ENCODE measurements around the gene SDHAF3.
"Not testable (repeated sequence)": the region's sequence is repeated elsewhere in the genome, so short reads cannot be mapped to it uniquely, and the experiment has no call there.

Gene SDHAF3

GRCh38 chr7:97117372-97118188 lies at the start of gene SDHAF3:
SDHAF3 (plus strand) TSS chr7:97117698; CDS start chr7:97117724, 26 bp downstream.
- peak; percentile 98 for DNase-seq

- not testable (repeated sequence) for DNase-seq
Measured at GRCh38 chr7:97072025-97072424, 45.5 kb upstream of the SDHAF3 start.

GRCh38 chr7:97075928-97076327 lies 41.6 kb upstream of the SDHAF3 start:
- DNase-seq: no peak

- no peak for DNase-seq
Measured at GRCh38 chr7:97078023-97078969, 39.2 kb upstream of the SDHAF3 start.

- no peak for DNase-seq
Measured at GRCh38 chr7:97079300-97079699, 38.2 kb upstream of the SDHAF3 start.

GRCh38 chr7:97081521-97082300 lies 35.8 kb upstream of the SDHAF3 start:
- no peak for DNase-seq

GRCh38 chr7:97088364-97088763 lies 29.1 kb upstream of the SDHAF3 start:
- DNase-seq: no peak

GRCh38 chr7:97089771-97090170 lies 27.7 kb upstream of the SDHAF3 start:
- DNase-seq: no peak

GRCh38 chr7:97090761-97091353 lies 26.6 kb upstream of the SDHAF3 start:
- DNase-seq: no peak

GRCh38 chr7:97094284-97094930 lies 23.1 kb upstream of the SDHAF3 start:
- DNase-seq: no peak

GRCh38 chr7:97096037-97096436 lies 21.5 kb upstream of the SDHAF3 start:
- no peak for DNase-seq

GRCh38 chr7:97096661-97097060 lies 20.8 kb upstream of the SDHAF3 start:
- DNase-seq: no peak

- peak; percentile 82 for DNase-seq
Measured at GRCh38 chr7:97104719-97105238, 12.7 kb upstream of the SDHAF3 start.

GRCh38 chr7:97107192-97107800 lies 10.2 kb upstream of the SDHAF3 start:
- peak; percentile 28 for DNase-seq

- DNase-seq: peak; percentile 54
Measured at GRCh38 chr7:97116308-97116707, 1.2 kb upstream of the SDHAF3 start.

- DNase-seq: no peak
Measured at GRCh38 chr7:97117035-97117371, 495 bp upstream of the SDHAF3 start.

GRCh38 chr7:97118306-97118917 lies 914 bp downstream of the SDHAF3 start:
- DNase-seq: no peak

GRCh38 chr7:97119747-97120146 lies 2.2 kb downstream of the SDHAF3 start:
- no peak for DNase-seq

- no peak for DNase-seq
Measured at GRCh38 chr7:97120713-97121457, 3.4 kb downstream of the SDHAF3 start.

GRCh38 chr7:97123115-97123514 lies 5.6 kb downstream of the SDHAF3 start:
- DNase-seq: not testable (repeated sequence)

Data from suppressor macrophage treated with lipopolysaccharide for 4 hours (primary cell).